Stimulated activated naive B cell treated with anti-CD40 and anti-IgM and Interleukin-4, amounts not matched to agents 10 μg/mL and 1 μg/mL and 100 μg/mL, for 72 hours (primary cell): ENCODE measurements around the gene WNK3.

Experiments used
- ATAC-seq, 2 donors: fragments of 150-1000 bp; cut with Tn5 transposase; replicated peaks; 2 replicates each; pipeline ENCODE4 v1.10.0; 2021; ENCODE audit warnings: moderate library complexity in 1 of 2
- DNase-seq: peaks from one replicate; pipeline ENCODE4 v3.0.0; 2021
- H3K27ac Mint-ChIP-seq: one replicate; pipeline ENCODE4 v1.8.0; 2022; ENCODE audit warnings: mild to moderate bottlenecking, mixed read lengths
- H3K27me3 Mint-ChIP-seq, 2 donors: one replicate each; pipeline ENCODE4 v1.8.0; 2022; ENCODE audit warnings: mixed read lengths in 2 of 2
- H3K36me3 Mint-ChIP-seq, 2 donors: one replicate each; pipeline ENCODE4 v1.8.0; 2022; ENCODE audit warnings: mixed read lengths in 2 of 2, mild to moderate bottlenecking in 1 of 2
- H3K4me1 Mint-ChIP-seq, 2 donors: one replicate each; pipeline ENCODE4 v1.8.0; 2022; ENCODE audit warnings: mixed read lengths in 2 of 2, mild to moderate bottlenecking in 1 of 2
- H3K4me3 Mint-ChIP-seq, 2 donors: one replicate each; pipeline ENCODE4 v1.8.0; 2022; ENCODE audit warnings: mild to moderate bottlenecking in 2 of 2, mixed read lengths in 2 of 2, moderate library complexity in 1 of 2
- H3K9me3 Mint-ChIP-seq, 2 donors: one replicate each; pipeline ENCODE4 v1.8.0; 2022; ENCODE audit warnings: mixed read lengths in 2 of 2, mild to moderate bottlenecking in 1 of 2

WNK3 gene

DNA sequence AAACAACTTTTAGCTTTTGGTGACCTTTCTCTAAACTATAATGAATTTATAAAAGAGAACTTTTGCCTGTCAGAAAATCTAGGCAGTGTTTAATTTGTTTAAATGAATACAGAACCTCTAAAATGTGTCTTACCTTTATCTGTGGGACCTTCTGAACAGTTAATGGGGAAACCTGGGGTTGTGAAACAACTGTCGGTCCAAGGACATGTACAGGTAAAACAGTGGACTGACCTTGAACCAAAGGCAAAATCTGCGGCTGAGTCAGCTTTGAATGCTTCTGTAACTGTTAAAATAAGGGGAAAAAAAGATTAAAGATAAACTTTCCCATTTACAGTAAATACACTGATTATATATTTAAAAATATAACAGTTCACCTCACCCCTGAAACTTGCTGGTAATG is 65.1 kb downstream of the WNK3 start:
- H3K4me3 Mint-ChIP-seq = no peak overlapping the region
- no peak for DNase-seq
- H3K4me1 Mint-ChIP-seq = no peaks in the 10 kb centered on the region
- no peak for ATAC-seq
- H3K36me3 Mint-ChIP-seq = no peaks in the 10 kb centered on the region
- no peak overlapping the region for H3K27ac Mint-ChIP-seq
- peaks cover 0 to 14% of the 10 kb centered on the region in 2 donors for H3K27me3 Mint-ChIP-seq
- no peaks in the 10 kb centered on the region for H3K9me3 Mint-ChIP-seq

DNA sequence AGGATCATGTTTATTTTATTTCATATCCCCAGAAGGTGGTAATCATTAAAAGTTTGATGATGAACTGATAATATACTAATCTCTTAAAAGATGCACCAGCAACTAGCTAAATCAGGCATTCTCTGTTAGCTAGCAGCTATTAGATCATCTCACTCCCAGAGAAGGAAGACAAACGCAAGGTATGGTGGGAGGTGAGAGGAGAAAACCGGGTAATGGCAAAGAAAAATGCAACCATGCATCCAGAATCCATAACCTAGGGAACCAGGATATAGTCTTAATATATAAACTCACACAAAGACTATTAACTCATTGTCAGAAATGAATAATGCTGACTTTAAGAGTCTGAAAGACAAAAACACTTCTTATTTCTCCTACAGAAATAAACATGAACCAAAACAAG is 66.1 kb downstream of the WNK3 start:
- H3K4me1 Mint-ChIP-seq = no peaks in the 10 kb centered on the region
- peaks cover 0 to 14% of the 10 kb centered on the region in 2 donors for H3K27me3 Mint-ChIP-seq
- H3K27ac Mint-ChIP-seq = no peak overlapping the region
- H3K36me3 Mint-ChIP-seq = no peaks in the 10 kb centered on the region
- H3K9me3 Mint-ChIP-seq = no peaks in the 10 kb centered on the region
- no peak for DNase-seq
- no peak overlapping the region for H3K4me3 Mint-ChIP-seq
- no peak for ATAC-seq

GRCh38 chrX:54288968-54289367 is 68.9 kb downstream of the WNK3 start:
- no peak overlapping the region for H3K4me3 Mint-ChIP-seq
- H3K9me3 Mint-ChIP-seq = no peaks in the 10 kb centered on the region
- DNase-seq (no peak), ATAC-seq (no peak)
- peaks cover 0 to 10% of the 10 kb centered on the region in 2 donors for H3K27me3 Mint-ChIP-seq
- H3K4me1 Mint-ChIP-seq = no peaks in the 10 kb centered on the region
- no peaks in the 10 kb centered on the region for H3K36me3 Mint-ChIP-seq
- H3K27ac Mint-ChIP-seq = no peak overlapping the region

- Mint-ChIP-seq H3K27me3 (peaks cover 0 to 10% of the 10 kb centered on the region in 2 donors), H3K27ac (no peak overlapping the region), H3K9me3 (no peaks in the 10 kb centered on the region), H3K4me1 (no peaks in the 10 kb centered on the region), H3K4me3 (no peak overlapping the region), H3K36me3 (no peaks in the 10 kb centered on the region)
- ATAC-seq = no peak
- DNase-seq = no peak
Measured at GRCh38 chrX:54288277-54288676, 69.6 kb downstream of the WNK3 start.

GRCh38 chrX:54281676-54282075 is 76.2 kb downstream of the WNK3 start:
- no peaks in the 10 kb centered on the region for H3K4me1 Mint-ChIP-seq
- H3K27ac Mint-ChIP-seq = no peak overlapping the region
- H3K27me3 Mint-ChIP-seq = peaks cover 0 to 4% of the 10 kb centered on the region in 2 donors
- H3K9me3 Mint-ChIP-seq = no peaks in the 10 kb centered on the region
- no peak overlapping the region for H3K4me3 Mint-ChIP-seq
- ATAC-seq (no peak), DNase-seq (no peak)
- H3K36me3 Mint-ChIP-seq = no peaks in the 10 kb centered on the region

GRCh38 chrX:54280466-54280865 is 77.4 kb downstream of the WNK3 start:
- ATAC-seq (no peak), DNase-seq (no peak)
- Mint-ChIP-seq H3K27me3 (peaks cover 0 to 4% of the 10 kb centered on the region in 2 donors), H3K36me3 (no peaks in the 10 kb centered on the region), H3K9me3 (no peaks in the 10 kb centered on the region), H3K27ac (no peak overlapping the region), H3K4me1 (no peaks in the 10 kb centered on the region), H3K4me3 (no peak overlapping the region)

GRCh38 chrX:54271664-54272063 is 86.2 kb downstream of the WNK3 start:
- ATAC-seq = no peak
- Mint-ChIP-seq H3K9me3 (no peaks in the 10 kb centered on the region), H3K27ac (no peak overlapping the region), H3K4me3 (no peak overlapping the region), H3K36me3 (no peaks in the 10 kb centered on the region), H3K4me1 (no peaks in the 10 kb centered on the region), H3K27me3 (peaks cover 0 to 4% of the 10 kb centered on the region in 2 donors)
- DNase-seq = no peak

- Mint-ChIP-seq H3K4me1 (no peaks in the 10 kb centered on the region), H3K4me3 (no peak overlapping the region), H3K27me3 (peaks cover 0 to 13% of the 10 kb centered on the region in 2 donors), H3K9me3 (no peaks in the 10 kb centered on the region), H3K27ac (no peak overlapping the region), H3K36me3 (no peaks in the 10 kb centered on the region)
- no peak for DNase-seq
- peak; percentile 27 to 43 for ATAC-seq
Measured at GRCh38 chrX:54248309-54248708, 109.5 kb downstream of the WNK3 start.

GRCh38 chrX:54246866-54247265 is 111.0 kb downstream of the WNK3 start:
- no peak for ATAC-seq
- H3K9me3 Mint-ChIP-seq = no peaks in the 10 kb centered on the region
- DNase-seq = no peak

DNA sequence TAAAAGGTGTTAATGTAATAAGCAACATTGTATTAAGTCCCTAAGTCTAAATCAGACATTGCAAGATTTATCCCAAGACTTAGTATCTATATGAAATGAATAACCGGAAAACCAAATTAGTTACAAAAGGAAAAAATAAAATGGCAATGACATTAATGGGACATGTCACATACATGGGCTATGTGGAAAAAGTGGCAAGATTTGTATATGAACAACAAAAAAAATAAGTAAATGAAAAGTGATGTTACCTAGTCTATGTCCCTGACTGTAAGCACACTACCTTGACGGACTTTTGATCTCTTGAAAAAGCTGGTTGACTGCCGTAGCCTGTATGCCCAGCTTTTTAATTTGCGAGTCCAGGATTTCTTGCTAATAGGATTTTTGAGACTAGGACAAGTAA is 119.3 kb downstream of the WNK3 start:
- Mint-ChIP-seq H3K4me3 (no peak overlapping the region), H3K4me1 (no peaks in the 10 kb centered on the region), H3K9me3 (peaks cover 0 to 2% of the 10 kb centered on the region in 2 donors), H3K36me3 (peaks cover 0 to 7% of the 10 kb centered on the region in 2 donors), H3K27ac (no peak overlapping the region), H3K27me3 (peaks cover 0 to 11% of the 10 kb centered on the region in 2 donors)
- DNase-seq = no peak
- ATAC-seq = no peak

More at GRCh38 chrX:54246866-54247265, 111.0 kb downstream of the WNK3 start:
- H3K4me3 Mint-ChIP-seq = no peak overlapping the region
- H3K27ac Mint-ChIP-seq = no peak overlapping the region
- no peaks in the 10 kb centered on the region for H3K36me3 Mint-ChIP-seq
- peaks cover 0 to 13% of the 10 kb centered on the region in 2 donors for H3K27me3 Mint-ChIP-seq
- H3K4me1 Mint-ChIP-seq = no peaks in the 10 kb centered on the region

- H3K9me3 Mint-ChIP-seq = peaks cover 0 to 2% of the 10 kb centered on the region in 2 donors
- H3K36me3 Mint-ChIP-seq = peaks cover 0 to 7% of the 10 kb centered on the region in 2 donors
- peaks cover 0 to 11% of the 10 kb centered on the region in 2 donors for H3K27me3 Mint-ChIP-seq
- no peak overlapping the region for H3K4me3 Mint-ChIP-seq
- no peaks in the 10 kb centered on the region for H3K4me1 Mint-ChIP-seq
- H3K27ac Mint-ChIP-seq = no peak overlapping the region
- no peak for DNase-seq
- ATAC-seq = no peak
Measured at GRCh38 chrX:54237014-54237413, 120.8 kb downstream of the WNK3 start.

DNA sequence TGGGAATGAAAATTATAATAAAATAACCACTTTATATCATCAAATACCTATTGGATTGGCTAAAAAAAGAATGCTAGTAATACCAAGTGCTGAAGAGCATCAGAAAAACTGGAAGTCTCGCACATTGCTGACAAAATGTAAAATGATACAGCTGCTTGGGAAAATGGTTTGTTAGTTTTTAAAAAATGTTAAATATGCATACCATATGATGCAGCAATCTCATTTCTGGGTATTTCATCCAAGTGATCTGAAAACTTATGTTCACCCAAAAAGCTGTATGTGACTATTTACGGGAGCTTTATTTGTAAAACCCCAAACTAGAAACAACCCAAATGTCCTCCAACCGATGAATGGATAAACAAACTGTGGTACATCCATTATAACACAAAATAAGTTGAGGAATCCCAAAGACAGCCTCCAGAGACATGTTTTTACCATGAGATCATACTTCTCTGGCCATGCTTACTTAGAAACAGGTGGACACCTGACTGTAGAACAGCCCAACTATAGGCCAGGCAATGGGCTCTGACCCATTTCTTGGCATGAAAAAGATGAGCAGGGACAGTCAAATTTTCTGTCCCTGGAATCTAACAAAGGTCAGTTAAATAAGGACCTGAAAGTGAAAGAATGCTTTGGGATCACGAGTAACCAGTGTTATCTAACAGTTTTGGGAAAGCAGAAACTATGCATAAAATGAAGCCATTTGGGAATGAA is 127.3 kb downstream of the WNK3 start:
- ATAC-seq = no peak
- Mint-ChIP-seq H3K27me3 (no peaks in the 10 kb centered on the region), H3K27ac (no peak overlapping the region), H3K36me3 (no peaks in the 10 kb centered on the region), H3K4me1 (no peaks in the 10 kb centered on the region), H3K4me3 (no peak overlapping the region), H3K9me3 (no peaks in the 10 kb centered on the region)
- DNase-seq = no peak

GRCh38 chrX:54223581-54223980 is 134.3 kb downstream of the WNK3 start:
- DNase-seq (no peak), ATAC-seq (no peak)
- Mint-ChIP-seq H3K27me3 (no peaks in the 10 kb centered on the region), H3K4me1 (no peaks in the 10 kb centered on the region), H3K9me3 (no peaks in the 10 kb centered on the region), H3K36me3 (no peaks in the 10 kb centered on the region), H3K4me3 (no peak overlapping the region), H3K27ac (no peak overlapping the region)

GRCh38 chrX:54213603-54214002 is 144.2 kb downstream of the WNK3 start:
- Mint-ChIP-seq H3K4me1 (no peaks in the 10 kb centered on the region), H3K4me3 (no peak overlapping the region), H3K9me3 (peaks cover 2 to 3% of the 10 kb centered on the region in 2 donors), H3K27me3 (peaks cover 0 to 4% of the 10 kb centered on the region in 2 donors), H3K27ac (no peak overlapping the region), H3K36me3 (no peaks in the 10 kb centered on the region)
- ATAC-seq (no peak), DNase-seq (no peak)

- DNase-seq (no peak), ATAC-seq (no peak)
- no peaks in the 10 kb centered on the region for H3K4me1 Mint-ChIP-seq
- no peaks in the 10 kb centered on the region for H3K9me3 Mint-ChIP-seq
- H3K27me3 Mint-ChIP-seq = peaks cover 0 to 6% of the 10 kb centered on the region in 2 donors
- no peak overlapping the region for H3K27ac Mint-ChIP-seq
- H3K36me3 Mint-ChIP-seq = no peaks in the 10 kb centered on the region
- no peak overlapping the region for H3K4me3 Mint-ChIP-seq
Measured at GRCh38 chrX:54208531-54208930, 149.3 kb downstream of the WNK3 start.
